Amniotic stem cell (primary cell): ENCODE measurements around the gene EVI5L.
A peak's percentile ranks its signal among the peaks of the same experiment; 100 is the strongest.
"Not testable (repeated sequence)": the region's sequence is repeated elsewhere in the genome, so short reads cannot be mapped to it uniquely, and the experiment has no call there.

ENCODE experiments used
- DNase-seq: peaks from one replicate; lab custom pipeline; 2025; lab: John Stamatoyannopoulos, UW

EVI5L gene

GRCh38 chr19:7846155-7846646 lies 16.2 kb downstream of the EVI5L start:
- no peak for DNase-seq

GRCh38 chr19:7847664-7848063 lies 17.6 kb downstream of the EVI5L start:
- no peak for DNase-seq

GRCh38 chr19:7848779-7849457 lies 18.9 kb downstream of the EVI5L start:
- no peak for DNase-seq

- DNase-seq = no peak
These were observed 19.6 kb downstream of the EVI5L start for GRCh38 chr19:7849631-7849999.

- no peak for DNase-seq
These were observed 20.2 kb downstream of the EVI5L start for GRCh38 chr19:7850000-7850813.

- DNase-seq = no peak
These were observed 21.1 kb downstream of the EVI5L start for GRCh38 chr19:7850945-7851622.

- no peak for DNase-seq
These were observed 21.8 kb downstream of the EVI5L start for GRCh38 chr19:7851623-7852500.

- peak; percentile 30 for DNase-seq
These were observed 23.1 kb downstream of the EVI5L start for GRCh38 chr19:7852851-7853769.

- DNase-seq = no peak
These were observed 23.7 kb downstream of the EVI5L start for GRCh38 chr19:7853770-7854128.

GRCh38 chr19:7855426-7856108 lies 25.5 kb downstream of the EVI5L start:
- no peak for DNase-seq

- DNase-seq = no peak
These were observed 26.1 kb downstream of the EVI5L start for GRCh38 chr19:7856109-7856591.

GRCh38 chr19:7856679-7857663 lies 27.0 kb downstream of the EVI5L start:
- DNase-seq = no peak

- no peak for DNase-seq
These were observed 27.7 kb downstream of the EVI5L start for GRCh38 chr19:7857727-7858108.

GRCh38 chr19:7858109-7858770 lies 28.2 kb downstream of the EVI5L start:
- DNase-seq = no peak

GRCh38 chr19:7859087-7859486 lies 29.1 kb downstream of the EVI5L start:
- DNase-seq = not testable (repeated sequence)

- DNase-seq = no peak
These were observed 30.1 kb downstream of the EVI5L start for GRCh38 chr19:7859831-7860713.
